GM18868 (cell line): ENCODE measurements around the gene DGKI.

Experiments used
- ATAC-seq: cut with Tn5 transposase; IDR thresholded peaks from one replicate; pipeline ENCODE4 v1.9.1; 2021; ENCODE audit warnings: mild to moderate bottlenecking, moderate library complexity; ENCODE audit not compliant: unreplicated experiment

DGKI gene

DNA sequence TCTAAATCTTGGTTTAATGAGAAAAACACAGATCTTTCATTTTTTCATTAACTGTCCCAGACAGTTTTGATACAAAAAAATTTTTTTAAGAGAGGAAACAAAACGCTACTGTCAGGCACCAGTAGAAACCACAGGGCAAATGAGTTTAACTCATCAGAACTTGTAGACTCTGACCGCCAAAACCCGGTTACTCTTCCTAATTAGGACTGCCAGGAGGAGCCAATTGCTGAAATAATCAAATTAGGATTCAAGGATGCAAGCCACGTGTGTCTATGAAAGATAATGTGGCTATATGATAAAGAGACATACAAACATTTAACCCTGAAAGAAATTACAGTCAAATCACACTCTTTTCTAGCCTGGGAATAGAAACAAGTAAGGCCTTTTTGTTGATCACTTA is 154.4 kb downstream of the DGKI start:
- no peak for ATAC-seq

DNA sequence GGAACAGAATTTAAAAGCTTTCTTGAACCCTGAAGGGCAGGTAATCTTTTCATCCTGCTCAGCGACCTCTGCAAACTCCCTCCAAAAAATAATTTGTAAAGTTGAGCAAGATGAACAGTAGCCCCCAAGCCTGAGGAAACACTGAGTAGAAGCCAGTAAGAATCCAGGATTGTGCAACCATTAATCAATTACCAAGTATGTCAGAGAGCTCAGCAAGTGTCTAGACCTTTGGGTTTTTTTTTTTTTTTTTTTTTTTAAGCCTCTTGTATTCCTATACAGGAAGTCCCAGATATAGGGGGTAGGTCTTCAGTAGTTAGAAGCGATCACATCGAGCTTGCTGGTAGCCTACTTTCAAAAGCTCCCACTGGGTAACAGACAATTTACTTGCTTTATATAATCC is 155.2 kb downstream of the DGKI start:
- ATAC-seq = no peak

DNA sequence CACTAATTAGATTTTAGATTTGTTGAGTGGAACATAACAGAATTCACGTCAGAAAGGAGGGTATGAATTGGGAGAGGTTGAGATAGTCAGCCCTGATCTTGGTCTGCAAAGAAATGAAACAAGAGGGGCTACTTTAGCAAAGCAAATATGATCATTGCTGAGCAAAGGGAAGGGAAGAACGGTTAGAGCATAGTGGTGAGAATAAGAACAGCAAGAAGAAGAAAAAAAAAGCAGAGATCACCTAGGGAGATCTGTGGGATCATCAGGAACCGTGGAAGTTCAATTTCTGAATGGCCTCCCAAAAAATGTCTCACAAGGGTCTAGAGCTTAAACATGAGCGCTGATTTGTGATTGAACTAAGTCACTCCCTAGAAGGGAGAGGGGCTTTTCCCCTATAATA is 156.1 kb downstream of the DGKI start:
- ATAC-seq = no peak

DNA sequence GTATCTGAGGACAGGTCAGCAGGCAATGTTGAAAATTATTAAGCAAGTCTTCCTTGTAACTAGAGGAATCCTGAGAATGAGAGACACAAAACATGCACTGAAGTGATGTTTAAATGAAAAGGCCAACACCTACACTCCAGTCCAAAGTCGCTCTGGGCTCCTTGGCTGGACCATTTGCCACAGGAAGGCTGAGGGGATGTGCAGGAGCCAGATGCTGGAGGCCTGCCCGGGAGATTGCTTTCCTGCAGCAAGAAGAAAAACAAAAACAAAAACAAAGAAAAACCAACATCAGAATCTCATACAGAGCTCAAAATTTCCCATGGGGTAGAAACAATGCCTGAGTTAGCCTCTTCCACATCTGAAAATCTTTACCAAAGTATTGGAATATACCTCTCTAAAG is 157.0 kb downstream of the DGKI start:
- no peak for ATAC-seq

DNA sequence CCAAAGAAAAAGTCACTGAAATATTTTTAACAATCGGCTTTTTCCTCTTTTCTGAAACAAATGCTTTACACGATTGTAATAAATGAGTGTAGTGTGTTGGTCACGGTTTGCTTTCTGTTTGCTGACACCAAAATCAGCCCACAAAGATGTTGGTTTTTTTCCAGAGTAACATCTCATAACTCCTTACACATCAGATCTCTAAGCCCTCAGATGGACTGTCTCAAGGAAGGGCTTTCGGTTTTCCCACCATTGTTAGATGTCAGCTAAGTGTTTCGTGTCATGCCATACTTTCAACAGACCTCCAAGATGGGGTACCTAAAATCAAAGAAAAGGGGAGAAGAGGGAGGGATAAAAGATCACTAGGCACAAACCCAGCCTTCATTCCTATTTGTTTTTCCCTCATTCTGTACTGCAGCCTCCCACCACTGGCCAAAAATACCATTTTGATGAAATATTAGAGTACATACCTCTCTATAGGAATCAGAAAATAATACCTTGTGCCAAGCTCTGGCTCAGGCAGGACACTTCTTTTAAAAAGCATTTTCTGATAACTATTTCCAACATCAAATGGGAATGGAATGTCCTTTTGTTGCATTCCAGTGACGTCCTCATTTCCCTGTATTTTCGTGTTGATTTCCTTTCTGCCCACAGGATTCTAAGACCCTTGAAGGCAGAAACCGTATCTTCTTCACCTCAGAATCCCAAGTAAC is 159.1 kb downstream of the DGKI start:
- ATAC-seq = no peak

DNA sequence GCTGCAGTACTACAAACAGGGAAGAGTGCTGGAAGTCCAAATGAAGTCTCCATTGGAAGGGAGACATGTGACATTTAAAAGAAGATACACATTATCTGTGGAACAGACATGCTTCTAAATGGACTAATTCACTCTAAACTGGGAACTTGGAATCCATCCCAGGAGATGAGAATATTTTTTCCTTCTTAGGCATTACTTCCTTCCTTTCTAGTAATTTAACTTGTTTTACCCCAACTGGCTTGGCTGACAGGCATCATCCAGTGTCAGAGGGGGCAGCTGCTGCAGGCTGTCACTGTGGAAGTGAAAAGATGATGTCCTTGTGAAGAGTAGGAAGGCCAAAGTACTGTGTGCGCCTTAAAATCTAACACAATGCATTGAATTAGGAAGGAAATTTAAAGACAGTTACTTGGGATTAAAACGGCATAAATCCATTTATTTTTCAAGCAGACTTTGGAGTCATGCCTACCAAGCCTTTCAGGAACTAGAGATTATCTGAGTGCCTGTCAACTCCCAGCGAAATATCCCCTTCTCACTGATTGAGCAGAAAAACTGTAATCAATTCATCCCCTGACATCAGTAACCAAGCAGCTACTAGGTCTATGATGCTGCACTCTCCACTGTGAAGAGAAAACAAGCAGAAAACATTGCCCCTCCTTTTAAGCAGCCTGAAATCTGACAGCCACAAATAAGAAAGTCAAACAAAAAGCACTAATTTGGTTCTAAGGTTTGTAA is 161.2 kb downstream of the DGKI start:
- ATAC-seq = no peak

DNA sequence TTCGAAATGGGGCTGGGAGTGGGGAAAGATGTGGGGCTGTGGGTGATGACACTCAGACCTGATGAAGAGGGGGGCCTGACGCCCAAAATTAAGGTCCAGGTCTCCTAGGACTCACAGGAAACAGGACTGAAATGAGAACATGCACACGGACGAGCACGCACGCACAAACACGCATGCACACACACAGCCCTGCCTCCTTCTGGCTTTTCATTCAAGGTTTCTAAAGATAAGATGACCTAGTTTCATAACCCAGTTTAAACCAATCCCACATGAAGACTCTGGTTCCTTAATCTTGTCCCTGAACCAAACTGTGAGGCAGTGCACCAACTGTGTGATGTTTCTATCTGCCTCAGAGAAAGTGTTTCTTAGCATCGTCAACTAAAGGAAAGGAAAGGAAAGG is 162.0 kb downstream of the DGKI start:
- ATAC-seq = no peak

DNA sequence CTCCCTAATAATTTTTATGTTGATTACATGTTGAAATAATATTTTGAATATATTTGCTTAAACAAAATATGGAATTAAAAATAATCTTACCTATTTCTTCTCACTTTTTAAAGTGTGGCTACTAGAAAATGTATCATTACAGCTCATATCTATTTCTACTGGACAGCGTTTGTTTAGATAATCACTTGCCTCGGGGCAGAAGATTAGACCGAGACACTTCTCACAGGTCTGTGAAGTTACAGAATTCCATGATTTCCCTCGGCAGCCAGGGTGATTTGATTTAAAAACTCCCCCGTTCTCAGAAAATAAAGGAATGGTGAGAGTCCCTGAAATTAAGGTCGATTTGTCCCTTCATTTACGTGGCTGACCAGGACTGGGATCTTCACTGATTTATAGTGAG is 162.5 kb downstream of the DGKI start:
- no peak for ATAC-seq

DNA sequence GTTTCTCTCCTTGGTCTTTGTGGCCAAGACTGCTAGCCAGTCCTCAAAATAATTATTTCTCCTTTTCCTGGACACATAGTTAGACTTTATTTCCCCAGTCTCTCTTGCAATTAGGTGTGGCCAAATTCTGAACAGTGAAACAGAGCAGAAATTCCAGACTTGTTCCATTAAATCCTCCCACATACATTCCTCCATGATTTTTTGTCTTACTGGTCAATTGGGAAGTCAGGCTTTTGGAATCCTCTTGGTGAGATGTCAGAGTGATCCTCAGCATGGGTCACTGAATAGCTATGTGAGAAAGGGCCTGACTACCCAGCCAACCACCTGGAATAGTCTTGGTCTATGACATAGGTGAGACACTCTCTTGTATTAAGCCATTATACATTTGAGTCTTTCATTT is 164.2 kb downstream of the DGKI start:
- no peak for ATAC-seq

DNA sequence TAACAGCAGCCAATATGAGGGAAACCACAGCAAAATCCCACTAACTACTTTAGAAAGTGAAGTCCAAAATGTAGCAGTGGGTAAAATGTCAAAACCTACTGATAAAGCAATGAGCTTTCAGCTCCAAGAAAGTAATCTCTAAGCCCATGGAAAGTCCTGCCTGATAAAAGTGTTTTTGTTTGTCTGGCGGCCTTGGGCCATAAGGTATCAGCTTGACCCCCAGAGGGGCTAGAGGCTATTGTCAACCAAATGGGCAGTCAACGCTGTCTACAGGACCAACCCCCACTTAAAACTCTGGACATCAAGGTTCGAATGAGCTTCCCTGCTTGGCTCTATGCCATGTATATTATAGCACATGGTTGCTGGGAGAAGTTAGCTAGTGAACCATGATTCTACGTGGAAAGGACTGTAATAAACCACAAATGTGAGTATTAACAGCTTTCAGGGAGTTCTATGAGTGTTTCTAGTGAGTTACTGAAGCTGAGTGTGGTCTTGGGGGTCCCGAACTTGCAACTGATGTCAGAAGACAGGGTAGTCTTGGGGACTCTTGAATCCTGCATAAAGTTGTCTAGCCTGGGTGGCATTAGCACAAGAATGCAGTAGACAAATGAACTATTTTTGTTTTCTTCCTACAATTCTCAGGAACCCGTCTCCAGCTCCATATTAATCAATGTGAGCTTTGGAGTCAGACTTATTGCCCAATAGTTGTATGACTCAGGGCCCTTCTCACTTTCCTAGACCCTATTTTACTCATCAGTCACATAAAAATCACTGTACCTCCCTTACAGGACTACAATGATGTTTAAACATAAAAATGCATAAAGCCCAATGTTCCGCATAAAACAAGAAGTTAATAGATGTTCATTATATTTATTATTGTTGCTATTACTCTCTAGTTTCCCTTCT is 164.9 kb downstream of the DGKI start:
- ATAC-seq = no peak

DNA sequence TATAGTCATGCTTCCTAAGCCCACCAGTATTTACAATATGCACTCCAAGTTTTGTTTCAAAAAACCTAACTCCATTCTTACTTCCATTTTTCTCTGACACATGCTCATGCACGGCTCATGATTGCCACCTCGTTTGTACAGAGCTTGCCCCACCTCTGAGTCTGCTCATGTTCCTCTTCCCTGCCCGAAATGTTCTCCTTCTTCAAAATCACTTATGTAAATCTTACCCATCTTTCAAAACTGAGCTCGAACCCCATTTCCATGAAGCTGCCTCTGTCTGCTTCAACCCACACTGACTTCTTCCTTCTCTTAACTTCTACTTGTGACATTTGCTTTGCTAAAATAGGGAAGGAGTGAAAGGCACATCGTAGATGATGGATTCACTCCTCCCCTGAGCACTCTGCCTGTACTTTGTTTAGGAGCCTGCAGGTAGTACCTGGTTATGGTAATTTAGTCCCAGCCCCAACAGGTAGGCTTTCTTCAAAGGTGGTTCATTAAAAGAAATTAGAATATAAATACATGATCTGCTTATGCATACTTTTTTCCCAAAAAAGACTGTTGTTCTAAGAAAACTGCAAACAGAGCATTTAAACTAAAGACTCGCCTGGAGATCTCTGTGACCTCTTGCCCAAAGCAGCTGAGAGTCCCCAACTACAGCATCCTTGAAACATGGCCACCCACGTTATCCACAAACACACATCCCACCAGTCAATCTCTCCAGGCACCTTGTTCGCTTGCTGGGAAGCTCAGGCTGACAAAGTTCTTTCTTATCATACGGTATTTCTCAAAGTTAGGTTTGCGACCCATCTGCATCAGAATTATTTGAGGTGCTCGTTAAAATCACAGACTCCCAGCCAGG is 172.0 kb downstream of the DGKI start:
- no peak for ATAC-seq

DNA sequence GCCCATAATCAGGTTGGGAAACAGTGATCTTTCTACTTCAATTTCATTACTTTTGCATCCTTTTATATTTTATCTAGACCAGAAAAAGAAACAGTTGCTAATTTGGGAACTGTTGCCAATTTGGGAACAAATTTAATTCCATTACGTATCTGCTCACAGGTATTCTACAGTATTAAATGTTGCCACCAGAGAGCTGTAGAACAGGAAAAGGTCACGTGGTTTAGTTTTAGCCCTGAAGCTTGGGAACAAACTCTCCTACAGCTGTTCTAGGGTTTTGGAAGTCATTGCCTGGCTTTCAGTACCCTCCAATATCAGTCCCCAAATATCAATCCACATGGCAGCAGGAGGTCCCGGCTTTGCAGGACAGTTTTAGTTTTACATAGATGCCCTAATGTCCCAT is 172.7 kb downstream of the DGKI start:
- ATAC-seq = no peak

DNA sequence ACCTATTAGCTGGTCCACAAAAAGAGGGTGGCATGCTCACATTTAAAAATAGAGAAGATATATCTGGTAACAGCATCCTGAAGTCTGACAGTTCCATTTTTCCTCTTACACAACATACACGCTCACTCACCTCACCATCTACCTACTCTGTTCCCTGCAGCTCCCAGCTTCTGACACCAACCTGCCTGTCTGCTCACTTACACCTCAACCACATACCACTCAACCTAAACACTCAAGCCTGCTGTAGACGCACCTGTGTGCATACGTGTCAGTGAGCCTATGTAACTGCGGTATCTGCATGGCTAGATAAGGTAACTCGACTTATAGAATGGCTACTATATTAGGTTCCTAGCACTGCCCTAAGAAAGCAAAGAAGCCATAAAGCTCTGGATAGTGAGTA is 174.9 kb downstream of the DGKI start:
- no peak for ATAC-seq

DNA sequence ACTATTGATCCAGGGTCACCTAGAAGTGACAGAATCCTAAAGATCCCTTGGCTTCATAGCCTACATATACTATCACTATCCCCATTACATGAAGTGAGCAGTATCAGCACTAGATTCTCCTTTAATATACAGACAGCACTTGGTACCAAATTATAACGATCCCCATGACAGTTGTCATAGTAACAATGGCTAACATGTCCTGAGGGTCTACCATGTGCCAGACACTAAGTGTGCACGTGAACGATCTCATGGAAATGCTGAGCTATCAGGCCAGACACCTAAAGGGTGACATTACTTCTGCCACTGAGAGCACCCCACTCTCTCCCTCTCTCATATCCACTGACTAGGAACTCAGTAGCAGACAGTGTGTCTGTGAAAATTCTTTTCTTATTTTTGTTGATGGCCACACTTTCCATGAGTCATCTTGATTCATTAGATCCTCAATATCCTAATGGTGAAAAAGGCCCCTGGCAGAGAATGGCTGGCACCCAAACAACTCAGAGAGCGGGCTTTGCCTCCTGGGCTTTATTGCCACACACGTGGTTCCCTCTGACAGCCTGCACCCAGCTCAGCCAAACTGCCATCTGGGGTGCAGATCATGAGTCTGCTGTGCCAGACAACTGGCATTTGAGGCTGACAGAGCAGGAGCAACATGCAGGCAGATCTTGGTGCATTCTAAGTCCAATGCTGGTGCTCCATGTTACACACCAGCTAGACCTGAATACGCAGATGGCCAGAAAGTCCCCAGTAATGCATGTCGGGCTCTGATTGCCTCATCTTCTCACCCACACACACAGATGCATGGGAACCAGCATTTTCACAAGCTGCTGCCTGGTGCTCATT is 176.3 kb downstream of the DGKI start:
- ATAC-seq = peak; percentile 74

DNA sequence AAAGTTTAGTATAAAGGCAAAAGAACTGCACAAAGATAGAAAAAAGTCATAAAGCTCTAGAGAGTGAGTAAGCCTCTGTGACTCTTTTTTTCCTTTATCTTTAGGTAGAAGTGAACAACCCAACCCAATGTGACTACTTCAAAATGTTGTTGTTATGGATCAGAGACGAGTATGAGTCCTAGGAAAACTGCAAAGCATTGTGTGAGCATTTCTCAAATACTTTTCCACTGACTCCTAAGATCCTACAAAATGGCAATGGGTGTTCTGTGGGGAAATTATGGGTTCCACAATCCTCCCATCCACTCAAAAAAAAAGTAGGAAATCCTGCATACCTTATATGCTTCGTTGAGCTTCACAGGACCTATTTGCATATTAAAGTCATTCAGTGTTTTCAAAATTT is 177.1 kb downstream of the DGKI start:
- no peak for ATAC-seq

DNA sequence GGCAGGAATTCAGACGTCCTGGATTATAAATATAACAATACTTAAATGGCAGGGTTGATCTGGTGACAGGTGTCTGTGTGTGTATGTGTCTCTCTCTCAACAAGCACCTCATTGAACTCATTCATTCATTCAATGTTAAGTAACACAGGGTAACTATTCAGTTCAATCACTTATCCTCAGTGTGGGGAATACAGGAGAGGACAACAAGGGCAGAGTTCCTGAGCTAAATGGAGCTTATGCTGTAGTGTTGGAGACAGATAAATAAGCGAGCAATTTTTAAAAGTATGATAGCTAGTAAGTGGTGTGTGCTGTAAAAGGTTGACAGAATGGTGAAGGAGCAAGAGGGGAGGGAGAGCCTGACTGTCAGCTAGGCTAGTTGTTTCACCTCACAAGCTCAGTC is 178.4 kb downstream of the DGKI start:
- ATAC-seq = no peak

DNA sequence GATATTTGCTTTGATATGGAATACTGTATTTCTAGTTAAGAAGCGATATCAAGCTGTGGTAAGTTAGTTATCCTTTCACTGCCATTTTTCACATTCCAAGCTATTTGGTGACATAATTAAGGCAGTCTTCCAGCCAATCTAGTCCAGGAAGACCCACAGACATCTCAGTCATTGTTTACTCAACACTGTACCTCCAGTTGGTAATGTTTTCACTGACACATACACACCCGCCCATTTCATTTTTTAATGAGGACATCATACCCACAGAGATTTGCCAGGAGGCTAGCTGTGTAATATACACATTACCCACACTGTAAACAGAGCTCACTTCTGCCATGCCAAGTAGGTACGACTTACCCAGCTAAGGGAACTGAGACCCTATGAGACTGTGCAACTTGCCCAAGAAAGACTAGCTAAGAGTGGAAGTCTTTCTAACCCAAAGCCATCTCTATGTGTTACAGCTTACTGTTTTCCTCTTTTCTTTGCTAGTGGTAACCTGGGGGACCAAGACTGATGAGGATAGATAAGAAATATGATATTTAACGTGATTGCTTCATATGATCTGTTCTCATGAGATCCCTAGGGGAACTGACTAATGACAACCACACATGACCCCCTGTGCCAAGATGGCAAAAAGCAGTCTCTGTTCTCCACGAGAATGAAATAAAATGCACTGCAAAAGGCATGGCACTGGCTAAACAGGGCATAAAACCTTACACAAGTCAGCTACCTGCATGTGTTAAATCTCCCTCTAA is 179.0 kb downstream of the DGKI start:
- ATAC-seq = no peak

DNA sequence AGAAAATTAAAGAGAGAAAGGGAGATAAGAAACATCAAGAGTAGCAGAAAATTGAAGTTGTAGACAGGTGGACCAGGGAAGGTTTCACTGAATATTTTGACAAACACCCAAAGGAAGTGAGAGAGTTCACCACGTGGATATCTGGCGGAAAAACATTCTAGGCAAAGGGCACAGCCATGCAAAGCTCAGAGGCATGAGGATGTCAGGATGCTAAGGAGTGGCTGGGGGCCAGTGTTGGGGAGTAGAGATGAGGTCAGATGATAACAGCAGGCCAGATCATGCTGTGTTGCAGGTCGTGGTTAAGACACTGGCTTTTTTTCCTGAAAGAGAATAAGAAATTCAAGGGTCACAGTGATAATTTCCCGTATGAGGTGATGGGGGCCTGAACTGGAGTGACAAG is 181.9 kb downstream of the DGKI start:
- no peak for ATAC-seq

DNA sequence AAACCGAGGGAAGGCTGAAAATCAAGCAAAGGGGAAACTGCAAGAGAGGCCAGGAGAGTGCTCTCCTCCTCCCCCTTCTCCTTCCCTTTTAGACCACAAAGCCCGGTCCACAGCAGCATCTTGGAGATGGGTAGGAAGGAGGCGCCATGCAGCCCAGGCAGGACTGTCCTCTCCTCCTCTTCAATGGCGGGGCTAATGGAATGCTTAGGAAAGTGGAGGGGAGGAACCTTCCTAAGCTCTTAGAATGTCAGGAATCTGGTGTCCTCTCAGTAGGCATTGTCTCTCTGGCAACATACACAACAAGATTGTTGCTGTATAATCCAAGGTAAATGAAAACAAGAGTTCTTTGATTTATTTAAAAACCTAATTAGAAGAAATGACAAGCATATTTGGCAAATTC is 185.1 kb downstream of the DGKI start:
- ATAC-seq = no peak
